HFF-Myc (cell line): ENCODE measurements around the gene OXSR1.

Source experiments
- DNase-seq: peaks from one replicate; pipeline ENCODE4 v3.0.0-alpha.2; 2011; ENCODE audit warnings: low read depth; ENCODE audit errors: extremely low read depth
- H3K4me3 ChIP-seq: replicated peaks from 2 replicates; pipeline ENCODE4 v1.5.1; 2011; ENCODE audit warnings: low read depth, mild to moderate bottlenecking, control low read depth, low read length
- CTCF ChIP-seq: IDR thresholded peaks from 2 replicates; pipeline ENCODE4 v1.5.1; 2012; ENCODE audit warnings: mild to moderate bottlenecking, low read depth, low read length, control low read depth; ENCODE audit errors: missing control alignments

OXSR1 gene

GRCh38 chr3:38140326-38141172, 24.8 kb upstream of the OXSR1 start:
- no peak for TF ChIP-seq CTCF
- DNase-seq = no peak
- no peak overlapping the region for H3K4me3 ChIP-seq

- TF ChIP-seq CTCF = no peak
- no peak overlapping the region for H3K4me3 ChIP-seq
- no peak for DNase-seq
Measured at GRCh38 chr3:38141173-38141951, 24.0 kb upstream of the OXSR1 start.

- no peak for TF ChIP-seq CTCF
- DNase-seq = no peak
- no peak overlapping the region for H3K4me3 ChIP-seq
Measured at GRCh38 chr3:38141952-38142273, 23.4 kb upstream of the OXSR1 start.

GRCh38 chr3:38142959-38143358, 22.4 kb upstream of the OXSR1 start:
- no peak overlapping the region for H3K4me3 ChIP-seq
- no peak for TF ChIP-seq CTCF
- no peak for DNase-seq

- H3K4me3 ChIP-seq = no peak overlapping the region
- no peak for DNase-seq
- TF ChIP-seq CTCF = no peak
Measured at GRCh38 chr3:38143511-38143910, 21.8 kb upstream of the OXSR1 start.

- DNase-seq = no peak
- H3K4me3 ChIP-seq = no peak overlapping the region
- no peak for TF ChIP-seq CTCF
Measured at GRCh38 chr3:38146504-38146903, 18.8 kb upstream of the OXSR1 start.
